IMR-90 (cell line): ENCODE data around the gene DENR. TPM values are rescaled to one million over a fixed set of nuclear protein-coding genes. Genes with fewer than 3 reads are reported as not detected.

Source experiments
- ATAC-seq: fragments of 200-7000 bp; cut with Tn5 transposase; 2 replicates; pipeline ENCODE4 v1.9.1; 2020; ENCODE audit warnings: low read depth, mild to moderate bottlenecking, moderate library complexity
- BruUV-seq: library from RNA; stranded (reverse); fragments of 400-500 nt; replicated peaks from 2 replicates; lab custom pipeline; 2021; lab: Mats Ljungman, UMichigan
- CTCF ChIA-PET: fragments of 300-600 bp; formaldehyde crosslinking; extraction: SDS; loops from one replicate; lab custom pipeline; 2021; ENCODE audit warnings: antibody characterized with exemption; lab: Yijun Ruan, JAX
- POLR2A ChIA-PET: fragments of 300-600 bp; sonication (Branson Sonifier 250); formaldehyde crosslinking; loops from one replicate; lab custom pipeline; 2022; ENCODE audit warnings: antibody characterized with exemption; ENCODE audit not compliant: unreplicated experiment; lab: Charles Lee
- DNase-seq: peaks from one replicate; pipeline ENCODE4 v3.0.0; 2013
- H2AFZ ChIP-seq: replicated peaks from 2 replicates; pipeline ENCODE3; 2013; ENCODE audit warnings: low read length, mild to moderate bottlenecking; ENCODE audit not compliant: poor library complexity
- H2AK5ac ChIP-seq: 2 replicates; pipeline ENCODE4 v1.6.1; 2013; ENCODE audit warnings: low read depth, low read length, inconsistent platforms
- H2AK9ac ChIP-seq: replicated peaks from 2 replicates; pipeline ENCODE3; 2013; ENCODE audit warnings: mild to moderate bottlenecking, low read depth, low read length, moderate library complexity; ENCODE audit not compliant: poor library complexity
- H2BK120ac ChIP-seq: 2 replicates; pipeline ENCODE4 v1.6.1; 2013; ENCODE audit warnings: low read depth, low read length, inconsistent platforms
- H2BK15ac ChIP-seq: 3 replicates; pipeline ENCODE4 v1.6.1; 2013; ENCODE audit warnings: low read depth, low read length, inconsistent platforms
- H2BK20ac ChIP-seq: 2 replicates; pipeline ENCODE4 v1.6.1; 2013; ENCODE audit warnings: low read depth, mild to moderate bottlenecking, inconsistent platforms, low read length, moderate library complexity
- H2BK5ac ChIP-seq: 2 replicates; pipeline ENCODE4 v1.6.1; 2013; ENCODE audit warnings: mild to moderate bottlenecking, low read depth, low read length, inconsistent platforms; ENCODE audit not compliant: poor library complexity, severe bottlenecking
- H3K14ac ChIP-seq: replicated peaks from 2 replicates; pipeline ENCODE4 v1.6.1; 2013; ENCODE audit warnings: low read depth, low read length, inconsistent platforms
- H3K18ac ChIP-seq: 2 replicates; pipeline ENCODE4 v1.6.1; 2013; ENCODE audit warnings: low read depth, low read length, control low read depth
- H3K23ac ChIP-seq: 2 replicates; pipeline ENCODE4 v1.6.1; 2013; ENCODE audit warnings: low read depth, low read length, inconsistent platforms
- H3K27ac ChIP-seq: 2 replicates; pipeline ENCODE4 v1.5.1; 2013; ENCODE audit warnings: mild to moderate bottlenecking, control low read depth, low read length; ENCODE audit not compliant: insufficient read depth
- H3K27me3 ChIP-seq: 2 replicates; pipeline ENCODE4 v1.6.1; 2013; ENCODE audit warnings: low read length; ENCODE audit not compliant: control insufficient read depth, insufficient read depth
- H3K36me3 ChIP-seq: 2 replicates; pipeline ENCODE4 v1.6.1; 2013; ENCODE audit warnings: low read length, mixed read lengths; ENCODE audit not compliant: control insufficient read depth, insufficient read depth
- H3K4ac ChIP-seq: 2 replicates; pipeline ENCODE4 v1.6.1; 2013; ENCODE audit warnings: low read depth, low read length, inconsistent platforms
- H3K4me1 ChIP-seq: 2 replicates; pipeline ENCODE4 v1.6.1; 2013; ENCODE audit warnings: low read length, mixed read lengths; ENCODE audit not compliant: control insufficient read depth, insufficient read depth
- H3K4me2 ChIP-seq: 2 replicates; pipeline ENCODE4 v1.6.1; 2013; ENCODE audit warnings: low read depth, mild to moderate bottlenecking, control low read depth, low read length, moderate library complexity
- H3K4me3 ChIP-seq: 2 replicates; pipeline ENCODE4 v1.5.1; 2013; ENCODE audit warnings: low read depth, mild to moderate bottlenecking, control low read depth, low read length, moderate library complexity; ENCODE audit not compliant: insufficient read depth
- H3K56ac ChIP-seq: 2 replicates; pipeline ENCODE4 v1.6.1; 2013; ENCODE audit warnings: low read length, inconsistent platforms; ENCODE audit not compliant: insufficient read depth; ENCODE audit errors: extremely low read depth
- H3K79me1 ChIP-seq, 2 experiments: 2 replicates each; pipeline ENCODE4 v1.6.1; 2013; ENCODE audit warnings: low read length in 2 of 2, inconsistent platforms in 1 of 2, low read depth in 1 of 2
- H3K9ac ChIP-seq: 2 replicates; pipeline ENCODE4 v1.6.1; 2013; ENCODE audit warnings: low read depth, low read length, control low read depth
- H3K9me1 ChIP-seq: 2 replicates; pipeline ENCODE4 v1.6.1; 2013; ENCODE audit warnings: low read length, inconsistent platforms; ENCODE audit not compliant: insufficient read depth
- H3K9me3 ChIP-seq: 2 replicates; pipeline ENCODE4 v1.6.1; 2013; ENCODE audit warnings: low read length; ENCODE audit not compliant: control insufficient read depth, insufficient read depth
- H4K20me1 ChIP-seq: 2 replicates; pipeline ENCODE4 v1.6.1; 2013; ENCODE audit warnings: low read length, inconsistent platforms; ENCODE audit not compliant: insufficient read depth
- H4K5ac ChIP-seq: 2 replicates; pipeline ENCODE4 v1.6.1; 2013; ENCODE audit warnings: mild to moderate bottlenecking, low read depth, low read length, control low read depth
- H4K8ac ChIP-seq, 2 experiments: 2 replicates each; pipeline ENCODE4 v1.6.1; 2013; ENCODE audit warnings: low read depth in 2 of 2, low read length in 2 of 2, control low read depth in 1 of 2, inconsistent platforms in 1 of 2
- H4K91ac ChIP-seq: 2 replicates; pipeline ENCODE4 v1.6.1; 2013; ENCODE audit warnings: low read depth, low read length, inconsistent platforms; ENCODE audit not compliant: insufficient read depth
- MAZ ChIP-seq: IDR thresholded peaks from 2 replicates; pipeline ENCODE4 v1.6.1; 2012; ENCODE audit warnings: low read depth, mild to moderate bottlenecking, low read length, improper control_type of control experiment, moderate library complexity, borderline replicate concordance
- RAD21 ChIP-seq: IDR thresholded peaks from 2 replicates; pipeline ENCODE4 v1.6.1; 2012; ENCODE audit warnings: low read length, improper control_type of control experiment
- RFX5 ChIP-seq: IDR thresholded peaks from 2 replicates; pipeline ENCODE4 v1.8.0; 2012; ENCODE audit warnings: low read depth, mild to moderate bottlenecking, low read length, moderate library complexity
- SMC3 ChIP-seq: fragments of 150-350 bp; IDR thresholded peaks from 2 replicates; pipeline ENCODE4 v1.6.1; 2016; ENCODE audit warnings: low read depth, mild to moderate bottlenecking, antibody characterized with exemption, low read length, moderate library complexity
- WGBS, 2 experiments: methylation state at CpG; one replicate each; pipeline versions ENCODE4 v1.1.5 to v1.1.7; 2013; ENCODE audit warnings: missing lambda C conversion rate in 2 of 2; ENCODE audit not compliant: insufficient read length in 1 of 2; ENCODE audit errors: extremely low coverage in 2 of 2; 5-methylcytosine and 5-hydroxymethylcytosine counted together
- dilution Hi-C: fragments of 300-500 bp; cut with HindIII; formaldehyde crosslinking; loops from one replicate; pipeline ENCODE4 v1.14.3; 2018; ENCODE audit warnings: low sequenced_read_pairs; ENCODE audit not compliant: unreplicated experiment
- in situ Hi-C: fragments of 300-500 bp; cut with MboI; formaldehyde crosslinking; loops from 3 replicates; pipeline ENCODE4 v1.14.3; 2019; ENCODE audit warnings: low sequenced_read_pairs, inconsistent platforms, mixed read lengths
- intact Hi-C: fragments of 100-400 bp; cut with micrococcal nuclease; formaldehyde crosslinking; loops from 2 replicates; pipeline ENCODE4 v1.10.0; 2022
- polyA plus RNA-seq, 3 experiments: library from polyadenylated mRNA; depleted of rRNA; stranded (reverse); fragments of >200 nt; gene quantifications; 2 replicates each; pipeline ENCODE4 v1.2.3, GENCODE V29; 2012; ENCODE audit warnings: low replicate concordance in 1 of 3
- total RNA-seq: library from RNA; depleted of rRNA; stranded (reverse); fragments of >200 nt; gene quantifications from 2 replicates; pipeline ENCODE4 v1.2.3, GENCODE V29; 2012
- TF ChIP-seq, protein P1 (sequence below): fragments of 150-350 bp; IDR thresholded peaks from 2 replicates; pipeline ENCODE4 v1.6.1; 2016; ENCODE audit warnings: low read depth, mild to moderate bottlenecking, low read length, moderate library complexity, borderline replicate concordance
- TF ChIP-seq, protein P2 (sequence below): fragments of 150-350 bp; IDR thresholded peaks from 2 replicates; pipeline ENCODE4 v1.6.1; 2017; ENCODE audit warnings: mild to moderate bottlenecking, antibody characterized with exemption, low read length, low read depth

Gene DENR
- total and polyA plus RNA-seq, 2 of the 4 experiments (the other 2 are of a cell fraction) = 8.2 to 24.5 TPM

GRCh38 chr12:122754790-122755189 is 2.2 kb downstream of the DENR start:
- no peak overlapping the region for H3K4me3 ChIP-seq
- CTCF ChIA-PET = no interaction called here

More at GRCh38 chr12:122754790-122755189, 2.2 kb downstream of the DENR start:
- H2AK9ac ChIP-seq = no peak overlapping the region
- H4K5ac ChIP-seq = no peak overlapping the region
- H4K91ac ChIP-seq = no peak overlapping the region
- no peak overlapping the region for H3K4me2 ChIP-seq
- no peak overlapping the region for H4K8ac ChIP-seq
- H2BK120ac ChIP-seq = no peak overlapping the region
- DNase-seq (no peak), ATAC-seq (no peak)
- no peak overlapping the region for H2BK15ac ChIP-seq
- POLR2A ChIA-PET = no interaction called here
- dilution Hi-C loops = no loop called here
- BruUV-seq = no TSS peak
- no peak overlapping the region for H3K14ac ChIP-seq
- H3K23ac ChIP-seq = no peak overlapping the region
- no peak overlapping the region for H2AK5ac ChIP-seq
- no peak overlapping the region for H3K56ac ChIP-seq
- H2AFZ ChIP-seq = no peak overlapping the region
- intact Hi-C loops = loop anchor here (10.0 kb wide), 1 partner anchor 360 kb away; no protein-coding TSS in a partner anchor
- peaks cover 6% of the 10 kb centered on the region; the same call in 1 of the 2 replicates for H3K9me1 ChIP-seq
- no peak overlapping the region for H3K27ac ChIP-seq
- H2BK5ac ChIP-seq = no peak overlapping the region
- 83% methylated on average over 1 of the region's 1 CpG; no CpG with 5 or more reads in 1 of the 2 experiments for WGBS, 2 experiments
- peaks cover 20% of the 10 kb centered on the region for H3K36me3 ChIP-seq
- TF ChIP-seq RFX5 (no peak), SMC3 (no peak), MAZ (no peak), RAD21 (no peak)
- TF ChIP-seq, protein P1, sequence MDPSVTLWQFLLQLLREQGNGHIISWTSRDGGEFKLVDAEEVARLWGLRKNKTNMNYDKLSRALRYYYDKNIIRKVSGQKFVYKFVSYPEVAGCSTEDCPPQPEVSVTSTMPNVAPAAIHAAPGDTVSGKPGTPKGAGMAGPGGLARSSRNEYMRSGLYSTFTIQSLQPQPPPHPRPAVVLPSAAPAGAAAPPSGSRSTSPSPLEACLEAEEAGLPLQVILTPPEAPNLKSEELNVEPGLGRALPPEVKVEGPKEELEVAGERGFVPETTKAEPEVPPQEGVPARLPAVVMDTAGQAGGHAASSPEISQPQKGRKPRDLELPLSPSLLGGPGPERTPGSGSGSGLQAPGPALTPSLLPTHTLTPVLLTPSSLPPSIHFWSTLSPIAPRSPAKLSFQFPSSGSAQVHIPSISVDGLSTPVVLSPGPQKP = no peak
- TF ChIP-seq, protein P2, sequence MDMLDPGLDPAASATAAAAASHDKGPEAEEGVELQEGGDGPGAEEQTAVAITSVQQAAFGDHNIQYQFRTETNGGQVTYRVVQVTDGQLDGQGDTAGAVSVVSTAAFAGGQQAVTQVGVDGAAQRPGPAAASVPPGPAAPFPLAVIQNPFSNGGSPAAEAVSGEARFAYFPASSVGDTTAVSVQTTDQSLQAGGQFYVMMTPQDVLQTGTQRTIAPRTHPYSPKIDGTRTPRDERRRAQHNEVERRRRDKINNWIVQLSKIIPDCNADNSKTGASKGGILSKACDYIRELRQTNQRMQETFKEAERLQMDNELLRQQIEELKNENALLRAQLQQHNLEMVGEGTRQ = no peak
- peaks cover 6% of the 10 kb centered on the region for H3K4me1 ChIP-seq
- no peak overlapping the region for H3K9ac ChIP-seq
- H3K27me3 ChIP-seq = no peaks in the 10 kb centered on the region
- in situ Hi-C loops = loop anchor here (5.0 kb wide), 1 partner anchor 117 kb away; no protein-coding TSS in a partner anchor
- no peak overlapping the region for H3K4ac ChIP-seq
- H3K79me1 ChIP-seq = peaks cover 22 to 46% of the 10 kb centered on the region in 2 experiments
- no peak overlapping the region for H3K18ac ChIP-seq
- no peak overlapping the region for H2BK20ac ChIP-seq
- no peaks in the 10 kb centered on the region for H3K9me3 ChIP-seq
- H4K20me1 ChIP-seq = peaks cover 8% of the 10 kb centered on the region
